HG02970 (cell line): ENCODE measurements around the gene RASAL2.

Experiments
- ATAC-seq: cut with Tn5 transposase; IDR thresholded peaks from one replicate; pipeline ENCODE4 v1.9.1; 2021; ENCODE audit warnings: mild to moderate bottlenecking, moderate library complexity, moderate number of reproducible peaks; ENCODE audit not compliant: unreplicated experiment, low FRiP score

The RASAL2 gene

GRCh38 chr1:178477373-178477772 is 383.5 kb downstream of the RASAL2 start:
- ATAC-seq, result no peak

DNA sequence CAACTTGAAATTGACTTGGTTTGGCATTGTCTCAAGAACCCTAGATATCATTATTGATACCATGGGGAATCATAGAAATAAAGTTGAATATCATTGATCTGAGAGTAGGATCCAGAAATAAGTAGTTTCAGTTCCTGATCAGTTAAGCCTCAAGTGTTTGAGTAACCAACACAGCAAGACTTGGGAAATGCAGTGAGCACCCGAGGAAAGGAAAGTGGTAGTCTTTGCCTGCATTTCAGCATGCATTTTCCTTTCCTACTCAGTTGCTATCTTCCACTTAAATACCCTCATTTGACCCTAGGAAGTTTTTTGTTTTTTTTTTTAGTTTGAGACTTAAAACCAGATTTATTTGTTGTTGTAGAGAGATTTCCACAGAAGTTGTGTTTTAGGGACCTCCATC is 383.9 kb downstream of the RASAL2 start:
- ATAC-seq, result no peak

- no peak for ATAC-seq
Observed at GRCh38 chr1:178483251-178483957, 389.5 kb downstream of the RASAL2 start.

- ATAC-seq, result no peak
Observed at GRCh38 chr1:178484698-178485225, 390.9 kb downstream of the RASAL2 start.

DNA sequence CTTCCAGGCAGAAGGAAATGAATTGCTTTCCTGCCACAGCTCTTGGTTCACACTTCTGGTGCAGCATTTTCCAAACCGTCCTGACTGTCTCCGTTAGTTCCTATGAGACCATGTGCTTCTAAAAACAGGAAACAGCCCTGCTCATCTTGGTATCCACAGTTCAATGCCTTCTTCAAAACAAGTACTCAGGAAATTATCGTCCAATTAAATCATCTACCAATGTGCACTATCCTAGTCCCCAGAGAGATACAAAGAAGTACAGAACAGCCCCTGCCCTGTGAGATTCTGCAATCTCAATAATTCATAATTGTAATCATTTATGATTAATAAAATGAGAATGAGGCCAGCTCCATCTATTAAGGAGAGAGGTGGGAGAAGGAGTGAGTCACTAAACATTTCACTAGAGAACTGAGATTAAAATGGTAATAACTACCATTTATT is 391.7 kb downstream of the RASAL2 start:
- no peak for ATAC-seq

GRCh38 chr1:178486100-178487069 is 392.5 kb downstream of the RASAL2 start:
- no peak for ATAC-seq

- no peak for ATAC-seq
Observed at GRCh38 chr1:178487070-178487615, 393.2 kb downstream of the RASAL2 start.

DNA sequence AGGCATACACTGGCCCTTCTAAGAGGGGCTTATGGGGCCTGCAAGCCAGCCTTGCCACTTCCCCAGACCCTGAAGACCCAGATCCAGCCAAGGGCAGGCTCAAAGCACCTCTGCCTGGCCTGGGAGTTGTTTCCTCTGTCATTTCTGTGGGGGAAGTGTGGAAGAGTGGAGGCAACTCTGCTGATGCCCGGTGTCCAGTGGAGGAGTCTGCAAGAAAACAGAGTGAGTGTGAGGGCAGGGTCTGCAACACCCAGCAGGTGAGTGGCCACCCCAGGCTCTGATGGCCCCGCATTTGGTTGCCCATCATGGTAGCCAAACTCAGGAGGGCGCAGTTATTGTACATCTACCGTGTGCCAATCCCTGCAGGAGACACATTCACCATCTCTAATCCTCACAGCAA is 394.5 kb downstream of the RASAL2 start:
- ATAC-seq, result no peak

GRCh38 chr1:178489399-178489798 is 395.5 kb downstream of the RASAL2 start:
- ATAC-seq, result no peak

DNA sequence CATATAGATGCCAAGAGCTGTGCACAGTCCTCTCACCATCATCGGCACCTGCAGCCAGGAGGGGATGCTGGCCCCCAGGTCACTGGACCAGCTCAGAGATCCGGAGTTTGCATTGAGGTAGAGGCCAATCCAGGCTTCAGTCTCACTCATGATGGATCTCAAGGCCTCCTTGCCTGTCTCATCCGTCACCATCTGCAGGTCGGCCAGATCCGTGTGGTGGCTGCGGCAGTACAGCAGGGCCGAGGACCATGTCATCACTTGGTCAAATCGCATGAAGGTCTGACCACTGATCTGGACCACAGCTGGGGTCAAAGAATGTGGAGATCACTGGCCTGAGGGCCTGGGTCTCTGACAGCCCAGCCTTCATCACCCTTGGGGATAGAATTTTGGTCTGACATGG is 396.2 kb downstream of the RASAL2 start:
- ATAC-seq, result no peak

GRCh38 chr1:178490967-178491366 is 397.1 kb downstream of the RASAL2 start:
- no peak for ATAC-seq

DNA sequence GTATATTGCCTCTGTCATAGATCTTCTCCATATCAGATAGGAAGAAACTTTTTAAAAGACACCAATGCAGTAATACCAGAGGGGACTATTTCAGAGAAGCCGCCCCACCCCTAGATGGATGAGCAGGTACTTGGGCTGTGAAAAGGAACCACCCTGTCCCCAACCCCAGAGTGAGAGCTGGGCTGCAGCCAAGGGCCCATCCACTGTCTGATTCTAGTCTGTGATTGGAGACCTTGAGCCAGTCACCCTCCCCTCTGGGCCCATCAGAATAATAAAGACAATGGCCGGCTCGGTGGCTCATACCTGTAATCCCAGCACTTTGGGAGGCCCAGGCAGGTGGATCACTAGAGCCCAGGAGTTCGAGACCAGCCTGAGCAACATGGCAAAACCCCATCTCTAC is 397.8 kb downstream of the RASAL2 start:
- ATAC-seq, result no peak

- ATAC-seq, result no peak
Observed at GRCh38 chr1:178492341-178492740, 398.4 kb downstream of the RASAL2 start.

DNA sequence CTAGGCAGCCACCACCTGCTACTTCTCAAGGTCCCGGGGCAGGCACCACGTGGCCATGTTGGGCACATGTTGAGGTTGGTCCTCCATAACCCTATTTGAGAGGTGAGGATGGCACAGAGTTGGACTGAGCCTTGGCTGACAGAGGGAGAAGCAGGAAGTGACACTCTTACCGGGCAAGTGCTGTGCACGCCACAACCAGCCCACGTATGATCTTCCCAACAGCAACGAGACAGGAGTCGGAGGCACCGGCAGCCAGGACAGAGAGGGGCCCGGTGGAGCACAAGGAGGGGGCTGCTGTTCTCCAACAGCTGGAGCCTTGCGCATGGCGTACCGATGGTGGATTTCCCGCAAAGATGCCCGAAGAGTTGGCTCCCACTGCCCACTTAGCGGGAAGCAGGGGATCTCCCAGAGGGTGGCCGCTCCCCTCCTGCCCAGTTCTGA is 399.4 kb downstream of the RASAL2 start:
- ATAC-seq, result no peak

GRCh38 chr1:178494569-178494971 is 400.7 kb downstream of the RASAL2 start:
- ATAC-seq, result no peak

DNA sequence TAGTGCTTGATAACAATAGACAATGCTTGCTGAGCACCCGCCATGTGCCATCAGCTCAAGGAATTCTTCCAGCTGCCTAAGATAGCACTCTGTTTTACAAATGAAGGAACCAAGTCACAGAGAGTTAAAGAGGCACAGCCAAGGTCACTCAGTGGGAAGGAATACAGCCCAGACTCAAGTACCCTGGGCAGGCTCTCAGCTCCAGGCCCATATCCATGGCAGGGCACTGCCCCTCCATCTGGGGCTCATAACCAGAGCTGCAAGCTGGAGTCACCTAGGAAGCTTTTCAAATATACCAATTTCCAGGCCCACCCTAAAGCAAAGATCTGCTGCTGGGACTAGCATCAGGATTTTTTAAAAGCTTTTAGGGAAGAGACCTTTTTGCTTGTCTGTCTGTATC is 401.3 kb downstream of the RASAL2 start:
- no peak for ATAC-seq

GRCh38 chr1:178495741-178496409 is 402.0 kb downstream of the RASAL2 start:
- ATAC-seq, result no peak

DNA sequence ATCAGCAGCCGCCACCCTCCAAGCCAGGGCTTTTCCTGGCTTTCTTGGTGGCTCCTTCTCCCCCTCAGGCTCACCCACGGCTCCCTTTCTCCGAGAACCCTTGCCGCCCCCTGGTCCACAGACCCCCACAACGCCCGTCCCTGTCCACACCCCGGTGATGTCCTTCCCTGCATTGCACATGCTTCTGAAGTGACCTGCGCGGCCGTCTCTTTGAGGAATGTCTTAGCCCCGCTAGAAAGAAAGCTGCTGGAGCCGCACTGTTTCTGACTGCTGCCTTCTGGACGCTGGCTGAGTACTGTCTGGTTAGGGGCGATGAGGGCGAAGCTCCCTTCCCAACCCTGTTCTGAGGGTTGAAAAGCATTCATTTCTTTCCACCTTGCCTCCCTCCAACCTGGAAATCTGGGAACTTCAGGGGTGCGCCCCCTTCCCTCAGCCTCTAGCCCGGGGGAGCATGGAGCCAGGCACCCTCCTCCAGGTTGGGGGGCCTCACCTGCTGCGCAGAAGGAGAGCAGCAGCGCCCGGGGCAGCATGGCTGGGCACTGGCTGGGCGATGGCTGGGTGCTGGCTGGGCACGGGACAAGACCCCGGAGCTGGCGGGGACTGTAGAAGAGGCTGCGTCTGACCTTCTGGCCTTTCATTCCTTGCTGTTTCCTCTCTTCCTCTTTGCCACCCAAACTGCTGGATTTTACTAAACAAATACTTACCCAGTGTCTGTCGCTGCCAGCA is 402.7 kb downstream of the RASAL2 start, which contains the start of gene CLEC20A:
CLEC20A (minus strand) TSS at position 555 of the 726 bp plus-strand sequence; CDS start at position 530, 25 bp downstream.
- ATAC-seq, result no peak

- ATAC-seq, result no peak
Observed at GRCh38 chr1:178497903-178498478, 404.1 kb downstream of the RASAL2 start.
